ENCODE data around the gene NDUFB7. TPM values are rescaled to one million over a fixed set of nuclear protein-coding genes. Genes with fewer than 3 reads are reported as not detected.

The NDUFB7 gene
- total RNA-seq, 1 donor from 2014 or later: 375 TPM

DNA sequence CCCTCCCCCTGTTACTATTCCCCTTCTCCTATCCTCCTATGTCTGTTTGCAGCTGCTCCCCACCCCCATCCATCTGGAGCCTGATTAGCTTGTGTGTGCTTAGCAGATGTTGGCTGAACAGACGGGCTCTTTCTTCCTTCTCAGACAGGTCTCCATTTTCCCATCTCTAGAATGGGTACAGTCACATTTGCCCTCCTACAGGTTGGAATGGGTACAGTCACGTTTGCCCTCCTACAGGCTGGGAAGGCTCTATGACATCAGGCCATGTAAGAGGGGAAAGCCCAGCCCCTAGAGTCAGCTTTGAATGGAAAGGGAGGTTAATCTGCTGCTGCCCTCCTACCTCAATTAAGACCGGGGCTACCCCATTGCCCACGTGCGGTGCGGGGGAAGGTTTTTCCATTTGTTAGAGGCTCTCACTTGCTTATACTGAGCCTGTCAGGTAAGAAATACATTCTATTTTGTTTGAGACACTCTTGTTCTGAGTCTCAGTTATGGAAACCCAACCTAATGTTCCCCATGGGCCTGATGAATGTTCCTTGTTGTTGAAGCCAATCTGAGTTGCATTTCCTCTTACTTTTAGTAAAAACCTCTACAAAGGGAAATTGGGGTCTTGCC, 8.9 kb upstream of the NDUFB7 start:
- Histone ChIP-seq H3K4me1 (no peaks in the 10 kb centered on the region), H3K27me3 (no peaks in the 10 kb centered on the region), H3K4me3 (no peak overlapping the region), H3K9me3 (no peaks in the 10 kb centered on the region), H3K27ac (no peak overlapping the region), H3K36me3 (no peaks in the 10 kb centered on the region)
- DNase-seq (ENCODE audit: extremely low spot score in 2 of 2): no peak
- intact Hi-C loops (cut with DNase I): no loop called here
- TF ChIP-seq, protein P1, sequence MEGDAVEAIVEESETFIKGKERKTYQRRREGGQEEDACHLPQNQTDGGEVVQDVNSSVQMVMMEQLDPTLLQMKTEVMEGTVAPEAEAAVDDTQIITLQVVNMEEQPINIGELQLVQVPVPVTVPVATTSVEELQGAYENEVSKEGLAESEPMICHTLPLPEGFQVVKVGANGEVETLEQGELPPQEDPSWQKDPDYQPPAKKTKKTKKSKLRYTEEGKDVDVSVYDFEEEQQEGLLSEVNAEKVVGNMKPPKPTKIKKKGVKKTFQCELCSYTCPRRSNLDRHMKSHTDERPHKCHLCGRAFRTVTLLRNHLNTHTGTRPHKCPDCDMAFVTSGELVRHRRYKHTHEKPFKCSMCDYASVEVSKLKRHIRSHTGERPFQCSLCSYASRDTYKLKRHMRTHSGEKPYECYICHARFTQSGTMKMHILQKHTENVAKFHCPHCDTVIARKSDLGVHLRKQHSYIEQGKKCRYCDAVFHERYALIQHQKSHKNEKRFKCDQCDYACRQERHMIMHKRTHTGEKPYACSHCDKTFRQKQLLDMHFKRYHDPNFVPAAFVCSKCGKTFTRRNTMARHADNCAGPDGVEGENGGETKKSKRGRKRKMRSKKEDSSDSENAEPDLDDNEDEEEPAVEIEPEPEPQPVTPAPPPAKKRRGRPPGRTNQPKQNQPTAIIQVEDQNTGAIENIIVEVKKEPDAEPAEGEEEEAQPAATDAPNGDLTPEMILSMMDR (IDR thresholded peaks at IDR 0.05): no peak
- TF ChIP-seq POLR2A (IDR thresholded peaks at IDR 0.05) (no peak), POLR2AphosphoS5 (IDR thresholded peaks at IDR 0.05; ENCODE audit: insufficient read depth in 1 of 2, low read depth in 1 of 2) (no peak)

GRCh38 chr19:14577885-14578427, 6.1 kb upstream of the NDUFB7 start:
- Histone ChIP-seq H3K27ac (no peak overlapping the region), H3K36me3 (no peaks in the 10 kb centered on the region), H3K4me1 (peaks cover 12% of the 10 kb centered on the region), H3K27me3 (no peaks in the 10 kb centered on the region), H3K4me3 (no peak overlapping the region), H3K9me3 (no peaks in the 10 kb centered on the region)
- intact Hi-C loops (cut with DNase I): no loop called here
- DNase-seq (ENCODE audit: extremely low spot score in 2 of 2): no peak
- TF ChIP-seq POLR2A (IDR thresholded peaks at IDR 0.05) (no peak), POLR2AphosphoS5 (IDR thresholded peaks at IDR 0.05; ENCODE audit: insufficient read depth in 1 of 2, low read depth in 1 of 2) (no peak)
- TF ChIP-seq, protein P1 (IDR thresholded peaks at IDR 0.05): no peak

GRCh38 chr19:14577264-14577663, 5.4 kb upstream of the NDUFB7 start:
- H3K36me3 ChIP-seq: no peaks in the 10 kb centered on the region
- H3K9me3 ChIP-seq: no peaks in the 10 kb centered on the region
- no peaks in the 10 kb centered on the region for H3K27me3 ChIP-seq
- H3K4me3 ChIP-seq: no peak overlapping the region
- no peak for TF ChIP-seq POLR2A (IDR thresholded peaks at IDR 0.05)
- no peak for TF ChIP-seq POLR2AphosphoS5 (IDR thresholded peaks at IDR 0.05; ENCODE audit: insufficient read depth in 1 of 2, low read depth in 1 of 2)
- TF ChIP-seq, protein P1 (IDR thresholded peaks at IDR 0.05): no peak
- peaks cover 15% of the 10 kb centered on the region for H3K4me1 ChIP-seq
- intact Hi-C loops (cut with DNase I): no loop called here
- no peak for DNase-seq (ENCODE audit: extremely low spot score in 2 of 2)
- no peak overlapping the region for H3K27ac ChIP-seq

DNA sequence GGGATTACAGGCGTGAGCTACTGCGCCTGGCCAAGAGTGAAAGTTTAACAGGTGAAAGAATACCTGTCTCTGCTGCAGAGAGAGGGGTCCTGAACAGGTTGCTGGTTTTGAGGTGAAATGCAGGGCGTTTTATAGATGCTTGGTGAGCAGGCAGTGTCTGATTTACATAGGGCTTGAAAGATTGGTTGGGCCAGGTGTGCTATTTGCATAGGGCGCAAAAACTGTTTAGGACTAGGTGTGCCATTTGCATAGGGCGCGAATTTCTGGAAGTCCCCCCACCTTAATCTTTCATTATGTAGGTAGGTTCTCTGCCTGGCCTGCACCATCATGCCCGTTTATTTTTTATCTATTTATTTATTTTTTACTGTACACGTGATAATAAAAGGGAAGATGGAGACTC, 4.5 kb upstream of the NDUFB7 start:
- no peak overlapping the region for H3K27ac ChIP-seq

More for the DNA sequence above, 4.5 kb upstream of the NDUFB7 start:
- Histone ChIP-seq H3K4me3 (no peak overlapping the region), H3K9me3 (no peaks in the 10 kb centered on the region), H3K4me1 (peaks cover 19% of the 10 kb centered on the region), H3K27me3 (no peaks in the 10 kb centered on the region), H3K36me3 (no peaks in the 10 kb centered on the region)
- intact Hi-C loops (cut with DNase I): no loop called here
- no peak for DNase-seq (ENCODE audit: extremely low spot score in 2 of 2)
- no peak for TF ChIP-seq POLR2AphosphoS5 (IDR thresholded peaks at IDR 0.05; ENCODE audit: insufficient read depth in 1 of 2, low read depth in 1 of 2)
- TF ChIP-seq, protein P1 (IDR thresholded peaks at IDR 0.05): no peak
- TF ChIP-seq POLR2A (IDR thresholded peaks at IDR 0.05): no peak
